Measurements from ENCODE around the gene RTL10. TPM values are rescaled to one million over a fixed set of nuclear protein-coding genes. Genes with fewer than 3 reads are reported as not detected.

RTL10 gene
- total and polyA plus RNA-seq, 2 donors from 2014 or later = 8.8 to 16.7 TPM

DNA sequence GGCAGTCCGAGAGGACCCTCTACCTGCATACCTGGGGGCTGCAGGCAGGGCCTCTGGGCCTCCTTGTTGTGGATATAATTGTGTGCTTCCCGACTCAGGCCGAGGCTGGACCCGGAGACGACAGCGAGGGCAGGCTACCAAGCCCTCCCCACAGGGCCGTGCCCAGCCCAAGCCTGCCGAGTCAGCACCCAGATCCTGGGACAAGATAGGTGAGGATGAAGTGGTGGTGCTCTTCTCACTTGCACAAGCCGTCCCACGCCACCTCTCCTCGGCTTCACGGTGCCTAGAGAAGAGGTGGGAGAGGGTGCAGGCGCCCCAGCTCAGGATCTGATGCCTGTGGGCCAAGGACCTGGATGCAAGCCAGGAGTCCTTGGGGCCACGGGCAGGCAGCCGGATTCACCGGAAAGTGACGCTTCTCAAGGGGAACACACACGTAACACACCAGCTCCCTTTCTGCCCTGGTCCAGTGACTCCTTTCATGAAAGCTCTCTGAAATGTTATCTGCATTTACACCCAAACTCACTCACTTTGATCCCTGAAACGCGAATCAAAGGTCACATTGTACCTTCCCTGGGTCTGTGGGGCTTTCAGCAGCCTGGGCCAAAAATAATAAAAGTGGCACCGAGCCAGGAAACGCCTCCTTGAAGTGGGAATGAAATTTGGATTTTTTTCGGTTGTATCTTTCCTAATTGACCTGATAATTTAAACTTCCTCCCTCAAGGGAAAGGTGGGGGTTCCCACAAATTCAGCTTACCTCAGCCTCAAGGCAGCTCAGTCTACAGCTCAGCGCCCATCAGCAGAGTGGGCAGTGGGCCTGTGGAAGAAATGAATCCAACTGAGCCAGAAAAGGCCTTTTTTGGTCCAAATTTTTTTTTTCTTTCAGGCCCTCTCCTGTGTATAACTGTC is 1.1 kb upstream of the RTL10 start:
- DNase-seq = peak; percentile 70 to 87 (median 84)
- intact Hi-C loops (cut with DNase I) = no loop called here

DNA sequence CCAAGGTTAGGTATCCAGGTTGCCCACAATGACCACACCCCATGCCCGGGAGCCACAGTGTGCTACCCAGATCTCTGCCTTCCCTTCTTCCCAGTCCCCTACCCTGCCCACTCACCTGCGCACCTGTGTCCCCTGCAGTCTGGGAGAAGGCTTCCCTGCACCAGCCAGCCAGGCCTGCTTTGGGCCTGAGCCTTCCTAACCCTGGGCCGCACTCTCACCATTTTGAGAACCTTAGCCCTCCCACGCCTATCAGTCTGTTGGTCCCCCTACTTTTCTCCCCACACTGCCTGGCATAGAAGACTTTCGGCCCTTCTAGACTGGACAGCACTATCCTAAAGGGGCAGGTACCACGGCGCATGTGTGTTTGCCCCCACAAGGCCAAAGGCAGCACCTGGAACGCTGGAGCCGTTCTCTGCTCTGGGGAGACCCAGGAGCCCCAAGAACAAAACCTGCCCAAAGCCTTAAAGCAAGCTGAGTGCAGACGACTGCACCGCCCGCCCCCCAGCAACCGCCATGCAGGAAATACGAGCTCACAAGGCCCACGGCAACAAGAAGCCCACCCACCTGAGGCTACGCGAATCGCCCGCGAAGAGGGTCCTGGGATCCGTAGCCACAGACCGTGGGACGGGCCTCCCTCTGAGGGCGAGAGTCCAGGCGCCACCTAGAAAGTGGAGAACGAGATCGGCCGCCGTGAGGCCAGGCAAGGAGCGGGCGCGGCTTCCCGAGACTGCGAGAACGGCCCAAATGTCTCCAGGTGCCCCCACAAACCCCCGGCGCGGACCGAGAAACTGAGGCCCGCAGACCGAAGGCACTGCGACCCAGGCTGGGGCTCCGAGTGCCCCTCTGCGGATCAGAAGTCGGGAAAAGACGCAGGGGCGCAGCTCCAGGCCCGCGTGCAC is 546 bp downstream of the RTL10 start:
- Histone ChIP-seq H3K27ac (ENCODE audit: low read depth in 2 of 2, low read length in 2 of 2) (peak overlapping the region; percentile 56 to 75), H3K27me3 (ENCODE audit: control insufficient read depth, insufficient read depth, low read length) (no peaks in the 10 kb centered on the region), H3K36me3 (ENCODE audit: control insufficient read depth in 2 of 3, insufficient read depth in 3 of 3, low read length in 3 of 3) (peaks cover 0 to 22% (median 0%) of the 10 kb centered on the region in 3 donors), H3K4me3 (ENCODE audit: low read length in 3 of 3) (peak overlapping the region; percentile 67 to 90 (median 80)), H3K4me1 (ENCODE audit: control insufficient read depth in 2 of 3, insufficient read depth in 2 of 3, low read depth in 1 of 3, low read length in 3 of 3) (peaks cover 0 to 30% (median 0%) of the 10 kb centered on the region in 3 donors), H3K9ac (ENCODE audit: low read length in 3 of 3) (peak overlapping the region; percentile 76 to 88 (median 86)), H3K9me3 (ENCODE audit: control insufficient read depth in 2 of 3, insufficient read depth in 1 of 3, low read length in 3 of 3) (no peaks in the 10 kb centered on the region)
- FAIRE-seq = no peak
- peak in 3 of 5 donors; percentile 52 to 67 (median 58) for DNase-seq
- TF ChIP-seq, protein P1, sequence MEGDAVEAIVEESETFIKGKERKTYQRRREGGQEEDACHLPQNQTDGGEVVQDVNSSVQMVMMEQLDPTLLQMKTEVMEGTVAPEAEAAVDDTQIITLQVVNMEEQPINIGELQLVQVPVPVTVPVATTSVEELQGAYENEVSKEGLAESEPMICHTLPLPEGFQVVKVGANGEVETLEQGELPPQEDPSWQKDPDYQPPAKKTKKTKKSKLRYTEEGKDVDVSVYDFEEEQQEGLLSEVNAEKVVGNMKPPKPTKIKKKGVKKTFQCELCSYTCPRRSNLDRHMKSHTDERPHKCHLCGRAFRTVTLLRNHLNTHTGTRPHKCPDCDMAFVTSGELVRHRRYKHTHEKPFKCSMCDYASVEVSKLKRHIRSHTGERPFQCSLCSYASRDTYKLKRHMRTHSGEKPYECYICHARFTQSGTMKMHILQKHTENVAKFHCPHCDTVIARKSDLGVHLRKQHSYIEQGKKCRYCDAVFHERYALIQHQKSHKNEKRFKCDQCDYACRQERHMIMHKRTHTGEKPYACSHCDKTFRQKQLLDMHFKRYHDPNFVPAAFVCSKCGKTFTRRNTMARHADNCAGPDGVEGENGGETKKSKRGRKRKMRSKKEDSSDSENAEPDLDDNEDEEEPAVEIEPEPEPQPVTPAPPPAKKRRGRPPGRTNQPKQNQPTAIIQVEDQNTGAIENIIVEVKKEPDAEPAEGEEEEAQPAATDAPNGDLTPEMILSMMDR (IDR thresholded peaks at IDR 0.05; ENCODE audit: borderline replicate concordance, extremely low read depth, insufficient read depth) = no peak
- intact Hi-C loops (cut with DNase I) = no loop called here

More for the DNA sequence above, 1.1 kb upstream of the RTL10 start:
- TF ChIP-seq, protein P1 (IDR thresholded peaks at IDR 0.05; ENCODE audit: borderline replicate concordance, extremely low read depth, insufficient read depth) = no peak
- peak overlapping the region; percentile 92 for H3K27ac ChIP-seq (ENCODE audit: low read depth in 2 of 2, low read length in 2 of 2)
- H3K27me3 ChIP-seq (ENCODE audit: control insufficient read depth, insufficient read depth, low read length) = no peaks in the 10 kb centered on the region
- peak overlapping the region; percentile 52 to 90 (median 56) for H3K4me3 ChIP-seq (ENCODE audit: low read length in 3 of 3)
- FAIRE-seq = no peak
- H3K4me1 ChIP-seq (ENCODE audit: control insufficient read depth in 2 of 3, insufficient read depth in 2 of 3, low read depth in 1 of 3, low read length in 3 of 3) = peaks cover 0 to 26% (median 0%) of the 10 kb centered on the region in 3 donors
- H3K36me3 ChIP-seq (ENCODE audit: control insufficient read depth in 2 of 3, insufficient read depth in 3 of 3, low read length in 3 of 3) = peaks cover 0 to 15% (median 0%) of the 10 kb centered on the region in 3 donors
- H3K9ac ChIP-seq (ENCODE audit: low read length in 3 of 3) = peak overlapping the region; percentile 30 to 71 (median 68)
- H3K9me3 ChIP-seq (ENCODE audit: control insufficient read depth in 2 of 3, insufficient read depth in 1 of 3, low read length in 3 of 3) = no peaks in the 10 kb centered on the region

- H3K36me3 ChIP-seq (ENCODE audit: control insufficient read depth in 2 of 3, insufficient read depth in 3 of 3, low read length in 3 of 3) = peaks cover 0 to 22% (median 0%) of the 10 kb centered on the region in 3 donors
- H3K4me1 ChIP-seq (ENCODE audit: control insufficient read depth in 2 of 3, insufficient read depth in 2 of 3, low read depth in 1 of 3, low read length in 3 of 3) = peaks cover 0 to 34% (median 6%) of the 10 kb centered on the region in 3 donors
- peak overlapping the region; percentile 67 to 90 (median 80) for H3K4me3 ChIP-seq (ENCODE audit: low read length in 3 of 3)
- no peaks in the 10 kb centered on the region for H3K9me3 ChIP-seq (ENCODE audit: control insufficient read depth in 2 of 3, insufficient read depth in 1 of 3, low read length in 3 of 3)
- peak overlapping the region; percentile 76 to 88 (median 86) for H3K9ac ChIP-seq (ENCODE audit: low read length in 3 of 3)
- intact Hi-C loops (cut with DNase I) = no loop called here
- DNase-seq = peak in 2 of 5 donors; percentile 61 to 69
- FAIRE-seq = no peak
- TF ChIP-seq, protein P1 (IDR thresholded peaks at IDR 0.05; ENCODE audit: borderline replicate concordance, extremely low read depth, insufficient read depth) = no peak
- H3K27me3 ChIP-seq (ENCODE audit: control insufficient read depth, insufficient read depth, low read length) = no peaks in the 10 kb centered on the region
- peak overlapping the region in 1 of 2 donors; percentile 56 for H3K27ac ChIP-seq (ENCODE audit: low read depth in 2 of 2, low read length in 2 of 2)
These were observed 1.4 kb downstream of the RTL10 start for GRCh38 chr22:19853058-19853878.
